A549 (cell line): ENCODE measurements around the gene NDUFA1.

Experiments
- CTCF ChIP-seq: fragments of >200 bp; sonication (Bioruptor Twin); formaldehyde crosslinking; IDR thresholded peaks from 3 replicates; pipeline ENCODE4 v1.5.1; 2016
- FOSL2 ChIP-seq, 2 experiments: fragments of 450-650 bp in 1 of 2; fragments of >200 bp in 1 of 2; sonication (Bioruptor Twin) in 1 of 2; formaldehyde crosslinking; IDR thresholded peaks; 2 replicates each; pipeline versions ENCODE4 v1.5.0 to v1.6.1; 2016 to 2020; ENCODE audit warnings: mild to moderate bottlenecking in 1 of 2, moderate library complexity in 1 of 2
- KDM5A ChIP-seq: fragments of 200-600 bp; sonication (generic); IDR thresholded peaks from 2 replicates; pipeline ENCODE4 v1.6.1; 2016; ENCODE audit warnings: antibody characterized with exemption, mild to moderate bottlenecking
- RFX5 ChIP-seq: fragments of 450-650 bp; IDR thresholded peaks from 2 replicates; pipeline ENCODE4 v1.7.1; 2014; ENCODE audit warnings: antibody characterized with exemption, mild to moderate bottlenecking, moderate library complexity

- TF ChIP-seq KDM5A, result no peak
- TF ChIP-seq CTCF, result no peak
- TF ChIP-seq RFX5, result no peak
- TF ChIP-seq FOSL2 (IDR thresholded peaks at IDR 0.05), result no peak
- no peak for TF ChIP-seq FOSL2 (CRISPR knock-in tag; IDR thresholded peaks at IDR 0.05)
These were observed 46.2 kb downstream of the NDUFA1 start for GRCh38 chrX:119917877-119918276.
